HCEC 1CT (cell line): ENCODE results near the gene PGAM4.
A peak's percentile ranks its signal among the peaks of the same experiment; 100 is the strongest.
"Not testable (repeated sequence)": the region's sequence is repeated elsewhere in the genome, so short reads cannot be mapped to it uniquely, and the experiment has no call there.

Experiments used
- DNase-seq: peaks from one replicate; pipeline ENCODE4 v3.0.0-alpha.2; 2017

Gene PGAM4

GRCh38 chrX:77969538-77969937 is at the start of gene PGAM4:
PGAM4 (minus strand) TSS chrX:77969638; CDS start chrX:77969638, 0 bp downstream.
- no peak for DNase-seq

DNA sequence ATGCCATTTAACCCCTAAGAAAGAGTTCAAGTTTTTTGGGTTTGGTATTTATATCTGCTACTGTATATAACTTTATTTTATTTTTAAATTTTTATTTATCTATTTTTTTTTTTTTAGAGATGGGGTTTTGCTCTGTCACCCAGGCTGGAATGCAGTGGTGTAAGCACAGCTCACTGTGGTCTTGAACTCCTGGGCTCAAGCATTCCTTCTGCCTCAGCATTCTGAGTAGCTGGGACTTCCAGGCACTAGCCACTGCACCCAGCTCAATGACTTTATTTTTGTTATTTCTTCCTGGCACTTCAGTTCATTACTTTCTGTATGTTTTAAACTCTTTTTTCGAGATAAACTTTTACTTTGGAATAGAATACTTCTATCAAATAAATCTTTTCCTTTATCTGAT is 42.4 kb upstream of the PGAM4 start:
- DNase-seq, result peak; percentile 4

DNA sequence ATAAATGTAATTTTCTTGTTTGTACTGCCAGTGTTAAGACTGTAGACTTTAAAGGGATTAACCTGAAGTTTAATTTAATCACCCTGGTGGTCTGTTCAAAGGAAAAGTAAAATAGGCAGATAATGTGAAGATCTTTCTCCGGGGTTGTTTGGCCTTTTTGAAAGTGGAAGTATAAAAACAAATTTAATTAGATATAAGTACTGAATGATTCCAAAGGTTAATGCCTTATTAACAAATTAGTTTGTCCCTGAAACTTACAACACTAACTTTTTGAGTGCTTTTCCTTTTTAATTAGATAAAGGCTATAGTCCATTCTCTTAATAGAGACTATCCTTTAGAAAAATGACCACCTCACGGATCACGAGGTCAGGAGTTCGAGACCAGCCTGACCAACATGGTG is 10.4 kb upstream of the PGAM4 start:
- no peak for DNase-seq

- no peak for DNase-seq
Measured at GRCh38 chrX:77977518-77977917, 8.1 kb upstream of the PGAM4 start.

DNA sequence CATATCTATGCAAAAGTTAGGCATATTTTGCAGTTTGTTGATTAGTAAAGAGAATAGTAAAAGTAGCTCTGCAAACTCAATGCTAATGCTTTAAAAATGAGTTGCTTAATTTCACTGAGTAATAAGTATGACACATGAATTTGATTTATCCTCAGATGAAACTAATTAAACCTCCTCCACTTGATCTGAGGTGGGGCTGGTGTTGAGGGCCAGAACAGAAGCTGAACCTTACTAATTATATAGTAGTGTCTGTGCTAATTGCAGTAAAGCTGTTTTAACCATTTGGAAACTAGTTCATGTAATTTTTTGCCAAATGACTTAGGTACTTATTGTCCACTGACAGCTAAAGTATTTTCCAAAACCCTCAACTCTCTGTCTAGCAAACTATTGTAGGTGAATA is 7.7 kb upstream of the PGAM4 start:
- DNase-seq, result no peak

GRCh38 chrX:77975755-77976154 is 6.3 kb upstream of the PGAM4 start:
- peak; percentile 32 for DNase-seq

GRCh38 chrX:77967631-77968030 is 1.8 kb downstream of the PGAM4 start:
- DNase-seq, result no peak

DNA sequence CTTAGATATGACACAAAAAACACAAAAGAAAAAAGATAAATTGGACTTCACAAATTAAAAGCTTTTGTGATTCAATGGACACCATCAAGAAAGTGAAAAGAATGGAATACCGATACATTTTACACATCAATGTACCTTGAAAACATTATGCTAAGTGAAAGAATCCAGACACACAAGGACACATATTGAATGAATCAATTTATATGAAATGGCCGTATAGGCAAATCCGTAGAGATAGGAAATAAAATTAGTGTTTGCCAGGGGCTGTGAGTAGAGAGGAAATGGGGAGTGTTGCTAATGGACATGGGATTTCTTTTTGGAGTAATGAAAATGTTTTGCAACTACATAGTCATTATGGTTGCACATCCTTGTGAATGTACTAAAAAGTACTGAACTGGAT is 3.1 kb downstream of the PGAM4 start:
- DNase-seq, result no peak

GRCh38 chrX:77962068-77962902 is 7.2 kb downstream of the PGAM4 start:
- DNase-seq, result peak; percentile 36

DNA sequence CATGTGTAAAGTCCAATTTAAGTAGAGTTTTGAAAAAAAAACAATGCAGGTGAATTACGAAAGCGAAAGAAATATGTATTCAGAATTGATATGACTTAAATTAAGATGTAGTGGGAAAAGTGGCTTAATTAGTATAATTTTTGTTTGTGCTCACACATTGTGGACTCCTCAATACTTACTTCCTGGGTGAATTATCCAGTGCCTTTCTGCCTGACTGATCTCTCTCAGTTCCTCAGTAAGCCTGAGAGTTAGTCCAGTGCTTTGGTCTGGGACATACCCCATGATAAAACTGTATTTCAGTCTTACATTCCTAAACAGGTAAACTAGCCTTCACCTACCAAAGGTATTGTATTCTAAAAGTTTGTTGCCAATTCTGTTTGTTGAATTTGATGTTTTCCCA is 8.4 kb downstream of the PGAM4 start:
- DNase-seq, result no peak

GRCh38 chrX:77960567-77960966 is 8.9 kb downstream of the PGAM4 start:
- no peak for DNase-seq

DNA sequence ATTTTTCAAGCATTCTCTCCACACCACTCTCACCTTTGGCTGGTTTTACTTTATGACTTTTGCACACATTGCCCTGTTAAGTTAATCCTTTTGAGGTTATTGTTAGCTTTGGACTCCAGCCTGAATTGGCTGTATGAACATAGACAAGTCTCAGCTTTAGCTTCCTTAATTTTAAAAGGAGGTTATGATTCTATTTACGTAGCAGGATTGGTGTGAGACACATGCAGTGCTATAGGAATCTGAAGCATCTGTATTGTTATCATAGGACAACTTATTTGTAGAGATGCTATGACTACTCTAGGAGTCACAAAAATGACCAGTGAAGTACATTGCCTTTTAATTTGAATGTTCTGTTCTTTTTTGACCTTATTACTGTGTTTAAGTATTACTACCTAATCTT is 15.7 kb downstream of the PGAM4 start:
- DNase-seq, result peak; percentile 46

- no peak for DNase-seq
Measured at GRCh38 chrX:77953302-77953701, 16.1 kb downstream of the PGAM4 start.

DNA sequence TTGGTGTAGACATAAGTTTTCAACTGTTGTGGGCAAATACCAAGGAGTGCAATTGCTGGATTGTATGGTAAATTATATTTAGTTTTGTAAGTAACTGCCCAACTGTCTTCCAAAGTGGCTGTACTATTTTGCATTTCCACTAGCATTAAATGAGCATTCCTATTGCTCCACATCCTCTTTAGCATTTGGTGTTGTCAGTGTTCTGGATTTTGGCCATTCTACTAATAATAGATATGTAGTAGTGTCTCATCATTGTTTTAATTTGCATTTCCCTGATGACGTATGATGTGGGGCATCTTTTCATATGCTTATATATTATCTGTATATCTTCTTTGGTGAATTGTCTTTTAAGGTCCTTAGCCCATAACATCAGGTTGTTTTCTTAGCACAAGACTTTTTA is 17.3 kb downstream of the PGAM4 start:
- peak; percentile 13 for DNase-seq

- no peak for DNase-seq
Measured at GRCh38 chrX:77949840-77950239, 19.6 kb downstream of the PGAM4 start.

GRCh38 chrX:77946571-77946970 is 22.9 kb downstream of the PGAM4 start:
- no peak for DNase-seq

DNA sequence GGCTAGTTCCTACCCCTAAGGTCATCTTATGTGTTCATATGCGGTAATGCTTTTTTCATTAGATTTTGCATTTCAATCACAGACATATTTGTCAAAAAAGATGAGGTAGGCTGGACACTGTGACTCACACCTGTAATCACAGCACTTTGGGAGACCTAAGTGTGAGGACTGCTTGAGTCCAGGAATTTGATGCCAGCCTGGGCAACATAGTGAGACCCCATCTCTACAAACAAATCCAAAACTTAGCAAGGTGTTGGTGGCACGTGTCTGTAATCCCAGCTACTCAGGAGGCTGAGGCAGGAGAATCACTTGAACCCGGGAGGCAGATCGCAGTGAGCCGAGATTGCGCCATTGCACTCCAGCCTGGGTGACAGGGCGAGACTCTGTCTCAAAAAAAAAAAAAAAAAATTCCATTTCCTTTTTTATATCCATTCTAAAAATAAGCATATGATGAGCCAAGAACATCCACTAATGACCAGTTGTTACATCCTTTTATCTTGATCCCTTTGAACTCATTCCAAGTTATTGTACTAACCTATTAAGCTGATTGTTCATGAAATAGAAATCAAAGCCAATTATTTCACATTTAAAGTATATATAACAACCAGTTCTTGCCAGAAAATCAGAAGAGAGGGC is 23.4 kb downstream of the PGAM4 start:
- no peak for DNase-seq

- not testable (repeated sequence) for DNase-seq
Measured at GRCh38 chrX:77945031-77945430, 24.4 kb downstream of the PGAM4 start.

DNA sequence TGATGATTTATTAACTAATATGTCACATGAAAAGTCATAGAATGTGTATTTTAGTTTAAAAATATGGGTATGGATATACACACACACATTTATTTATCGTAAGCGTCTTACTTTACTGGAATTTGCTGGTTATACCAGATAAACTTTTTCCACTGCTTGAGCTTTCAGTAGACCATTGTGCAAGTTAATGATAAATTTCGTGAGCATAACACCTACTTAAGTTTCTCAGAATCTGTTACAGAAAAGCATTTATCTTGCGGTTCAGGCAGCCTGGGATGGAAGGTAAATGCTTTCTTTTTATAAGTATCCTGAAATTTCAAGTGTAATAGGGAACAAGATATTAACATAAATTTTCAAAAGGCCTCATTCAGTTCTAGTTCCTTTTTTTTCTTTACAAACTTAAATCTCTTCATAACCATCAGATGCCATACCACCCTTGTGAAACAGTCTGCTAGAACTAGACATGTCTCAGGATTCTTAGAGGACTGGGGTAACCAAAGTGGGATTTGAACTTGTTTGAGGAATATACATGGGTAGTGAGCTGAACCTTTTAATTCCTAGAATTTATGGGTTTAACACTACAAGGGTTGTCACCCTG is 31.3 kb downstream of the PGAM4 start:
- DNase-seq, result no peak

- peak; percentile 68 for DNase-seq
Measured at GRCh38 chrX:77937291-77937690, 32.1 kb downstream of the PGAM4 start.

GRCh38 chrX:77936299-77936698 is 33.1 kb downstream of the PGAM4 start:
- DNase-seq, result no peak

DNA sequence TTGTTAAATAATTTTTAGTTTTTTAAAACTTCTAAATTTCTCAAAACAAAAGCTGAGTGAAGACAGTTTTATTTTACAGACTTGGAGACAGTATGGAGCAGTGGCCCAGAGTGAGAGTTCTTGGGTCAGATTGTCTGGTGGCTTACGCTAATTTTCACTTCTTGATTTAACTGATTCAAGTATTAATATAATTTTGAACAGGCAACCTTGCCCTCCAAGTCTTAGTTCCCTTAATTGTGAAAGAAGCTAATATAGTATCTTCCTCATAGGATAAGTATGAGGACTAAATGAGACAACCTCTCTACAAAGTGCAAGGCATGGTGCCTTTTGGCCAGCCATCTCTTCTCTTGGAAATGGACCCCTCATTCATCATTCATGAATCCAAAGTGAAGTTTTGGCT is 33.6 kb downstream of the PGAM4 start:
- DNase-seq, result no peak

DNA sequence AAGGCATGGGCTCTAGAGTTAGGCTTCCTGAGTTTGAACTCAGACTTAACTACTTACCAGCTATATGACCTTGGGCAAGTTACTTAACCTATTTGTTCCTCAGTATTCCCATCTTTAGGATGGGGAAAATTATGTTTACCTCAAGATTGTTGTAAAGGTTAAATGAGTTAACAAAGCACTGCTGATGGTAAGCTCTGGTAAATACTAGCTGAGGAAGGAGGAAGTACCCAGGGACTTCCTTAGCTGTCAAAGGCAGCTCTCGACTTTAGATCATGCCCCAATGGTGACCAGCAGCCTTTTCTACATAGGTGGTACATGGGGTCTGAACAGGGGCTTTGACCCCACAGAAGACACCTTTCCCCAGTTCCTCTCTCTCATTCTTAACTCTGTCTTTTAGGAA is 38.9 kb downstream of the PGAM4 start:
- DNase-seq, result no peak

DNA sequence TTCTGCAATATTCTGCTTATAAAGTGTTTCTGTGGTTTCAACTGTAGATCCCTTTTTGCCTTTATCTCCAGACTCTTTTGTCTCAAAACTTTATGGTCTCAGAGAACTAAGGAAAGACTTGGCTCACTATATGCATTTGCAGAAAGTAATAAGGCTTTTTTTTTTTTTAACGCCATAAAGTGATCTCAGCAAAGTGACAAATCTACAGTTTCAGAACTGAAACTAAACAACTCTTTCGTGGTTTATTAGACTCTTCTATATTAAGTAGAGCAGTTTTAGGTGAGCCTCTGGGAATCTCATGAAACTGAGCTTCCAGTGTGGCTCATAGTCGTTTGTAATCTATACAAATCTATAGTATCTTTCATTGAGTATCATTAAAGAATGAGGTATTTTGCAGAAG is 43.7 kb downstream of the PGAM4 start:
- DNase-seq, result no peak
